Transverse colon (tissue), 4 donors: ENCODE measurements around the gene MFNG.

ENCODE experiments used
- POLR2A ChIP-seq: fragments of 450-650 bp; IDR thresholded peaks from one replicate; pipeline ENCODE4 v1.6.1; 2016; ENCODE audit warnings: antibody characterized with exemption, mild to moderate bottlenecking, moderate library complexity
- POLR2AphosphoS5 ChIP-seq, 3 donors: sonication (generic); formaldehyde crosslinking; IDR thresholded peaks; one replicate each; pipeline ENCODE4 v1.6.1; 2016; ENCODE audit warnings: antibody characterized with exemption in 3 of 3
- TF ChIP-seq, protein P1 (sequence below), 5 experiments: fragments of 200-600 bp in 3 of 5; fragments of 450-650 bp in 2 of 5; sonication (generic) in 3 of 5; IDR thresholded peaks; 1 replicate in 2 of 5; 2 replicates in 3 of 5; pipeline ENCODE4 v1.5.1; 2016 to 2017; ENCODE audit warnings: antibody characterized with exemption in 5 of 5, inconsistent platforms in 3 of 5, mild to moderate bottlenecking in 2 of 5, moderate library complexity in 1 of 5

DNA sequence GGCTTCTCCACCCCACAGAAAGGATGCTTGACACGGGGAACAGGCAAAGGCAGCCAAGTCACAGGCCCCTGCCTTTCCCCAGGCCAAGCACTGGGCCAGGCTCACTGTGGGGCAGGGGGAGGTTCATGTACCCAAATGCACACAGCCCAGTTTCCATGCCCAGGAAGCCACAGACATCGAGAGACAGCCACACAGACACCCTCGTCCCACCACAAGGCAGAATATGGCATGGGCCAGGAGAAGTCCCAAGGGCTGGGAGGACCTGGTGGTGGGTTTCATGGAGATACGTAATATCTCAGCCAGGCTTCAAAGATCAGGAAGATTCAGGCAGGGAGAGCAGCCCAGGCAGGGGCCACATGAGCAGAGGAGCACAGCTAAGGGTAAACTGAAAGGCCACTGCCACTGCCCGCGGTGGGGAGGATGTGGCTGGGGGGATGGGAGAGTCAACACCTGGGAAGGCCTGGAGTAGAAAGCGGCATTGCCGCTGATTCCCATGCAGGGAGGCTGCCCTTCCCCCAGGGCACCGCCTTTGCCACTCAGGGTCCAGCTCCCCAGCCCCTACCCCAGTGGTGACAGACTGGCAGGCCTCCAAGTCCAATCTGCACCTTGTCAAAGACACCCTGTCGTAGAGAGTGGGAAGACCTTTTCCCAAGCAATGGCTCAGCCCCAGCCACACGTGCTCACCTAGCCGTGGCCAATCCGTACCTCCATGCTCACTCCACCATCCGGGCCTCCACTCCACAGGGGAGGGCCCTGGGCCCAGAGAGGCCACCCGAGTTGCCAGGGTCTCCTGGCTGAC, 2.4 kb upstream of the MFNG start:
- TF ChIP-seq, protein P1, sequence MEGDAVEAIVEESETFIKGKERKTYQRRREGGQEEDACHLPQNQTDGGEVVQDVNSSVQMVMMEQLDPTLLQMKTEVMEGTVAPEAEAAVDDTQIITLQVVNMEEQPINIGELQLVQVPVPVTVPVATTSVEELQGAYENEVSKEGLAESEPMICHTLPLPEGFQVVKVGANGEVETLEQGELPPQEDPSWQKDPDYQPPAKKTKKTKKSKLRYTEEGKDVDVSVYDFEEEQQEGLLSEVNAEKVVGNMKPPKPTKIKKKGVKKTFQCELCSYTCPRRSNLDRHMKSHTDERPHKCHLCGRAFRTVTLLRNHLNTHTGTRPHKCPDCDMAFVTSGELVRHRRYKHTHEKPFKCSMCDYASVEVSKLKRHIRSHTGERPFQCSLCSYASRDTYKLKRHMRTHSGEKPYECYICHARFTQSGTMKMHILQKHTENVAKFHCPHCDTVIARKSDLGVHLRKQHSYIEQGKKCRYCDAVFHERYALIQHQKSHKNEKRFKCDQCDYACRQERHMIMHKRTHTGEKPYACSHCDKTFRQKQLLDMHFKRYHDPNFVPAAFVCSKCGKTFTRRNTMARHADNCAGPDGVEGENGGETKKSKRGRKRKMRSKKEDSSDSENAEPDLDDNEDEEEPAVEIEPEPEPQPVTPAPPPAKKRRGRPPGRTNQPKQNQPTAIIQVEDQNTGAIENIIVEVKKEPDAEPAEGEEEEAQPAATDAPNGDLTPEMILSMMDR (IDR thresholded peaks at IDR 0.05): no peak
- TF ChIP-seq POLR2A: no peak
- no peak for TF ChIP-seq POLR2AphosphoS5 (IDR thresholded peaks at IDR 0.05)
